Nephron progenitor cell (in vitro differentiated cells): ENCODE data around the gene LPCAT1.

Experiments used
- DNase-seq: peaks from one replicate; pipeline ENCODE4 v3.0.0; 2021
- H3K27ac Mint-ChIP-seq: 2 replicates; pipeline ENCODE4 v1.8.0; 2021; ENCODE audit warnings: mild to moderate bottlenecking, moderate library complexity, mixed read lengths
- H3K27me3 Mint-ChIP-seq: 2 replicates; pipeline ENCODE4 v1.8.0; 2021; ENCODE audit warnings: mild to moderate bottlenecking, low read depth, mixed read lengths; ENCODE audit not compliant: poor library complexity
- H3K36me3 Mint-ChIP-seq: 2 replicates; pipeline ENCODE4 v1.8.0; 2021; ENCODE audit warnings: low read depth, mixed read lengths
- H3K4me1 Mint-ChIP-seq: 2 replicates; pipeline ENCODE4 v1.8.0; 2021; ENCODE audit warnings: mixed read lengths
- H3K4me3 Mint-ChIP-seq: 2 replicates; pipeline ENCODE4 v1.8.0; 2021; ENCODE audit warnings: mild to moderate bottlenecking, moderate library complexity, mixed read lengths
- H3K9me3 Mint-ChIP-seq: 2 replicates; pipeline ENCODE4 v1.8.0; 2021; ENCODE audit warnings: mild to moderate bottlenecking, moderate library complexity, mixed read lengths
- CTCF ChIP-seq: fragments of 200-600 bp; sonication (generic); IDR thresholded peaks from 2 replicates; pipeline ENCODE4 v1.5.0; 2021; ENCODE audit warnings: antibody characterized with exemption

LPCAT1 gene

DNA sequence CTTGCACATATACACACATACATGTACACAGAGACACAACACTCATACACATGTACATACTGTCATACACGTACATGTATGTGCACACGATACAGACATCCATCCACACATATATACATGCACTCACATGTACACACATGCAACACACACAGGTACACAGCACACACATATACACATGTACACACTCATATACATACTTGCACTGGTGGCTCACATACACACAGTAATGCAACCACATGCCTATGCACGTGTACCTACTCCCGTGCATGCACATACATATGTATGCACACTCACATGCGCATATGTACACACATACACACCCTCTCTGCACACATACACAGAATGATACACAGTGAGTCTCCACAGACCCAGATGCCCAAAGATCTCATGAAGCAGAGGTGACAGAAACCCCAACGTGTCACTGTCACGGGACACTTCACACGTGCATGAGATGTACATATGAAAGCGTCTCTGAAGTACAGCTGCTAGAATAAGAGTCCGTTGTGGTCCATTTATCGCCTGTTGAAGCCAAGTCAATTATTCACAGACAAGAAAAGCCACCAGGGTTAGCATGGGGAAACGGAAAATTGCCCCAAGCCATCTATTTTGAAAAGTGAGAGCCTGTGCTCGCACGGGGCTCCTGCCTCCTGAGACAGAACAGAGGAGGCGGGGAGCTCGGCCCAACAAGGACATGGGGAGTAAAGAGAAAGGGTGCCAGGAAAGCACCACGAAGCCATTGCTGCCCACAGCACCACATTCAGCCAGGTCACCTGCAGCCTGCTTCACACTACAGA lies 24.9 kb downstream of the LPCAT1 start:
- H3K27ac Mint-ChIP-seq = peak overlapping the region; percentile 5
- peaks cover 17% of the 10 kb centered on the region for H3K36me3 Mint-ChIP-seq
- no peak overlapping the region for H3K4me3 Mint-ChIP-seq
- DNase-seq = no peak
- TF ChIP-seq CTCF = no peak
- H3K4me1 Mint-ChIP-seq = peaks cover 17% of the 10 kb centered on the region
- H3K9me3 Mint-ChIP-seq = no peaks in the 10 kb centered on the region
- H3K27me3 Mint-ChIP-seq = no peaks in the 10 kb centered on the region

DNA sequence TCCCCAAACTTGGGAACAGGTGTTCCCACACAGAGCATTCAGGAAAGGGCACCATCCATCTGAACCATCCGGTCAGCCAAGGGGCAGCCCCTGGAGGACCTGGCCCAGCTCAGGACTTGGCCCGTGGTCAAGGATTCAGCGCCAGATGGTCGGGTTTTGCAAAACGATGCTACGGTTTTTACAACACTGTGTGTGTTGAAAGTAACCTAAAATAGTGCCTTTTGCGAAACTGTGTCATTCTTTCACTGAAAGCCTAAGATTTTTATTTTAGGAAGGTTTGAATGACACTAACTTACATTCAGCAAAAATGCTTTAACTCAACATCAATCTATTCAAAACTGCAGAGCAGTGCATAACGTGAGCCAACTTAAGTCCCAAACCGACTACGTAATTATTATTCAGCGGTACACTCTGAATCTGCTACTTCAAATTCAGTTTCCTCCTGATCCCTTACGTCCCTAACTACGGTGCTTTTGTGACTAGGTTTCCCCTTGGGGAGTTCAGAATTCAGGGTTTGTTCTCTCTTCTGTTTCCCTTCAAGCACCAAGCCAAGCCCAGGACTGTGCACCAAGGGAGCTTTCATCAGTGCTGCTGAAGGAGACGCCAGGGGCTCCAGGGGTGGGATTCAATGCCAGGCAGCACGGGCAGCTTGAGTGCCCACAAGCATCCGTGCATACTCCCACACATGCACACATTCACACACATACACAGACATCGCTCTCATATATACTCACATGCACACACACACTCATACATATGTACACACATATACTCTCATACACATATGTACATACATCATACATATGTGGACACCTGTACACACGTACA lies 25.8 kb downstream of the LPCAT1 start:
- DNase-seq = no peak
- Mint-ChIP-seq H3K27me3 (no peaks in the 10 kb centered on the region), H3K9me3 (no peaks in the 10 kb centered on the region), H3K4me1 (peaks cover 8% of the 10 kb centered on the region), H3K4me3 (no peak overlapping the region), H3K27ac (no peak overlapping the region), H3K36me3 (peaks cover 17% of the 10 kb centered on the region)
- no peak for TF ChIP-seq CTCF

DNA sequence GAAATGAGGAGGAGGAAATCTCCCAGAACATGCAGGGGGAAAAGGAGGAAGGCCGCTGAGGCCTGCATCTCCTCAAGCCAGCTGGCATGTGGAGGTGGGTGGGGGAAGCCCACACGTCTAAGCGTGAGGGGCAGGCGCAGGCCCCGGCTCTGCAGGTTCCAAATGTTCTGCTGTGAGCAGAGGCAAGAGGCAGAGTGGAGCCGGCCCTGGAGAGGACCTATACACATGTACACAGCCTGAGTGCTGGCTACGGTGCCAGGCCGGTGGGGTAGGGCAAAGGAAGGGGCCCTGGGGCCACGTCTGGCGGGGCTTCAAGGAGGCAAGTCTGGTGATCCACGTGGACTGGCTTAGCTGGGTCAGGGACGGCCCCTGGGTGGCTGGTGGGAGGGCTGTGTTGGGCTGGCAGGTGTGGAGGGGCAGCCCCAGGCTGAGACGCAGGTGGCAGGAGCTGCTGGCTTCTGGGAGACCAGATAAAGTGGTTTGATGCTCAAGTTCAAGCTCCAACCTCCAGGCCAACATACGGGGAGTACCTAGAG lies 26.4 kb downstream of the LPCAT1 start:
- peaks cover 3% of the 10 kb centered on the region for H3K4me1 Mint-ChIP-seq
- TF ChIP-seq CTCF = no peak
- peaks cover 20% of the 10 kb centered on the region for H3K36me3 Mint-ChIP-seq
- no peak overlapping the region for H3K4me3 Mint-ChIP-seq
- H3K9me3 Mint-ChIP-seq = no peaks in the 10 kb centered on the region
- DNase-seq = no peak
- peak overlapping the region; percentile 57 for H3K27ac Mint-ChIP-seq
- no peaks in the 10 kb centered on the region for H3K27me3 Mint-ChIP-seq

DNA sequence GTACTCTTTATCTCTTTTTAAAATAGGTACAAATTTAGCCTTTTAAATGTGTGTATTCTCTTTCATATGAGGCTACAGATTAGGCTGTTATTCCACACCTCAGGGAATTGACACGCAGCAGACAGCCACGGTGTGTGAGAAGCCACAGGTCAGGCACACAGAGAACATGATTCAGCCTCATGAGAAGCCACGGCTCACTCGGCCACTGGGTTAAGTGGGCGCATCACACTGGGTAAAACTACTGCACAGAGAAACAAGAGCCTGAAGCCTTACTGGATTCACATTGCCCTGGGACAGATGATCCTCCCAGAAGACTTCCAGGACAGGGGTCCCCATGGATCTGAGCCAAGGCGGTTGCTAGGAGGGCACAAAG lies 28.2 kb downstream of the LPCAT1 start:
- Mint-ChIP-seq H3K9me3 (no peaks in the 10 kb centered on the region), H3K27ac (no peak overlapping the region), H3K4me3 (no peak overlapping the region), H3K4me1 (no peaks in the 10 kb centered on the region), H3K27me3 (no peaks in the 10 kb centered on the region), H3K36me3 (peaks cover 36% of the 10 kb centered on the region)
- TF ChIP-seq CTCF = no peak
- no peak for DNase-seq

DNA sequence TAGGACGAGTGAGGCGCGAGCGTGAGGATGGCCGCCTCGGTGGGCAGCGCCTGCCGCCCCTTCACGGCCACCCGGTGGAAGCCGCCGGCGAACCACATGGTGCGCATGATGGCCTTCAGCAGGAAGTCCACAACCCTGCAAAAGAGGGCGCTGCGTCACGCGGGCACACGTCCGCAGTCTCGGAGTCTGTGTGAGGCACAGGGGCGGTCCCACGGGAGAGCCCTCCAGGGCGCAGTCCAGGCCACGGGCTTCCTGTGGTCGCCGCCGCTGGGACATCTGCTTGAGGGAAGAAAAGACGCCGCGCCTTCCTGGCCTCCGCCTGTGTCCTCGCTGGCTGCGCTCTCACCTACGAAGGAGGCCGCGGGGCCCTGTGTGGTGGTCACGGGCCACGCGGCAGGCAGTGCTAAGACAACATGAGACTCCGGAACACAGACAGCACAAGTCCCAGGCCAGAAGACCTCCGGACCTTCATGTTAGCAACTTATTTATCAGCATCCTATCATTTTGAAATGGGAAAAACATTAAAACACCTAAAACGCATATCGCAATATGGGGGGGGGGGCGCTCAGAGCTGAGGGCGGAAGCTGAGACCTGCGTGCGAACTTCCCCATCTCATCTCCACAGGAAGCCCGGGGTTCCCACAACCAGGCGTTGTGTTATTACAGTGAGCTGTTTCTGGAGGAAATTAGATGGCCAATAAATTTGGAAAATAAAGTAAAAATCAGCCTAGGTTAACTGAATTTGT lies 28.8 kb downstream of the LPCAT1 start:
- no peak for DNase-seq
- no peaks in the 10 kb centered on the region for H3K4me1 Mint-ChIP-seq
- H3K4me3 Mint-ChIP-seq = no peak overlapping the region
- TF ChIP-seq CTCF = no peak
- peaks cover 39% of the 10 kb centered on the region for H3K36me3 Mint-ChIP-seq
- H3K9me3 Mint-ChIP-seq = no peaks in the 10 kb centered on the region
- H3K27me3 Mint-ChIP-seq = no peaks in the 10 kb centered on the region
- H3K27ac Mint-ChIP-seq = no peak overlapping the region
